Fibroblast of mammary gland (primary cell): ENCODE measurements around the gene ELMOD3.
A peak's percentile ranks its signal among the peaks of the same experiment; 100 is the strongest.

Experiments
- DNase-seq: peaks from one replicate; pipeline ENCODE4 v3.0.0-alpha.2; 2010; ENCODE audit warnings: low read depth
- H3K4me3 ChIP-seq: 2 replicates; pipeline ENCODE4 v1.5.1; 2011; ENCODE audit warnings: low read depth, mild to moderate bottlenecking, low read length, moderate library complexity; ENCODE audit not compliant: control insufficient read depth
- CTCF ChIP-seq: conservative IDR thresholded peaks from 2 replicates; pipeline ENCODE4 v1.5.1; 2011; ENCODE audit warnings: low read depth, low read length, inconsistent platforms; ENCODE audit not compliant: control insufficient read depth, insufficient read depth

ELMOD3 gene

GRCh38 chr2:85435220-85435958 lies 80.8 kb downstream of the ELMOD3 start:
- no peak overlapping the region for H3K4me3 ChIP-seq
- DNase-seq, result no peak
- no peak for TF ChIP-seq CTCF

DNA sequence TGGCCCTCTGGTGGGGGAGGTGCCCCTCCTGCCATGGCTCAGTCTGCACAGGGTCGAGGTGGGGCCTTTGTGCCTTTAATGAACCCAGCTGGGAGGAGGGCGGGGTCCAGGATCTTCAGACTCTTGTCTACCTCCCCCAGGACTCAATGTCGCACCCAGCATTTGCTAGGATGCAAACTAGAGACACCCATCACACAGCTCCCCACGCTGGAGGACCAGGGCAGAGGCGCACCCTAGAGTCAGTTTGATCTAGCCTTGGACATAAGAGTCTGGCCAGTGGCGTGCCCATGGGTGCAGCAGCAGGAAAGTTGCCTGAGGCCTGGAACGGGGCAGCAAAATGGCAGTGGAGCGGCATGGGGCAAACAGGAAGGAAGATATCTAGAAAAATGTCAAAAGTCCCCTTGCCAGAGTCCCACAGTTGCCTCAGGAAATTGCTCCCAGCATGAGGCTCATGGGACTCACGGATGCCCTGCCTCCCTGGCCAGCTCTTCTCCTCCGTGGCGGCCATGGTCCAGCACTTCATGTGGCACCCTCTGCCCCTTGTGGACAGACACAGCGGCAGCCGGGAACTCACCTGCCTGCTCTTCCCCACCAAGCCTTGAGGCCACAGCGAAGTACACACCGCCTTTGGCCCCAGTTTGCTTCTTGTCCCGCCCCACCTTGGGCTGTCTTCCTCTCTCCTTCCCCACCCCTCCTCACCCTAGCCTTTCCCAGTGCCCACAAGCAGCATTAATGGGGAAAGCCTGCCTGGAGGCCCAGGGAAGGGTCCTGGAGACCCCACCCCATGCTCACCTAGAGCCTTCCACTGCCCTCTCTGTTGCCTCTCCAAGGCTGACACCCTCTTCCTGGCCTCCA lies 81.6 kb downstream of the ELMOD3 start:
- DNase-seq, result no peak
- no peak overlapping the region for H3K4me3 ChIP-seq
- TF ChIP-seq CTCF, result no peak

GRCh38 chr2:85436836-85437487 lies 82.4 kb downstream of the ELMOD3 start:
- no peak overlapping the region for H3K4me3 ChIP-seq
- no peak for TF ChIP-seq CTCF
- no peak for DNase-seq

GRCh38 chr2:85437488-85438200 lies 83.1 kb downstream of the ELMOD3 start:
- DNase-seq, result peak; percentile 86
- H3K4me3 ChIP-seq, result peak overlapping the region; percentile 27
- TF ChIP-seq CTCF, result no peak

GRCh38 chr2:85438201-85439024 lies 83.8 kb downstream of the ELMOD3 start:
- H3K4me3 ChIP-seq, result peak overlapping the region; percentile 27
- no peak for TF ChIP-seq CTCF
- DNase-seq, result no peak
